Measurements from ENCODE around the gene TRPC4. TPM values are rescaled to one million over a fixed set of nuclear protein-coding genes. Genes with fewer than 3 reads are reported as not detected.

Gene TRPC4
- polyA plus RNA-seq, 3 donors: not detected

GRCh38 chr13:37667702-37668101 lies 201.9 kb downstream of the TRPC4 start:
- no peak for TF ChIP-seq CTCF (IDR thresholded peaks at IDR 0.05)
- Mint-ChIP-seq H3K9me3 (peaks cover 0 to 6% (median 0%) of the 10 kb centered on the region in 7 donors), H3K36me3 (no peaks in the 10 kb centered on the region), H3K27ac (no peak overlapping the region), H3K4me1 (no peaks in the 10 kb centered on the region), H3K27me3 (ENCODE audit: low read depth in 3 of 3) (no peaks in the 10 kb centered on the region), H3K4me3 (no peak overlapping the region)
- Histone ChIP-seq H3K27ac (ENCODE audit: low read depth in 1 of 2, low read length in 2 of 2) (no peak overlapping the region), H3K4me3 (replicated peaks in 1 of 3; ENCODE audit: low read depth in 2 of 3, low read length in 3 of 3) (no peak overlapping the region), H3K9me3 (replicated peaks in 1 of 2; ENCODE audit: control insufficient read depth in 1 of 2, insufficient read depth in 1 of 2, low read length in 2 of 2) (no peaks in the 10 kb centered on the region), H3K9ac (ENCODE audit: insufficient read depth, low read length, poor library complexity, severe bottlenecking) (no peak overlapping the region), H4K20me1 (ENCODE audit: insufficient read depth, low read length) (no peaks in the 10 kb centered on the region), H2AFZ (ENCODE audit: insufficient read depth, low read depth, low read length, poor library complexity, severe bottlenecking) (no peak overlapping the region), H3K27me3 (ENCODE audit: control insufficient read depth in 2 of 2, insufficient read depth in 2 of 2, low read length in 2 of 2) (no peaks in the 10 kb centered on the region), H3K36me3 (replicated peaks in 1 of 2; ENCODE audit: control insufficient read depth in 1 of 2, insufficient read depth in 2 of 2, low read length in 2 of 2) (no peaks in the 10 kb centered on the region), H3K4me2 (replicated peaks; ENCODE audit: extremely low read depth, low read length, poor library complexity, severe bottlenecking) (no peak overlapping the region), H3K4me1 (ENCODE audit: control insufficient read depth in 1 of 2, insufficient read depth in 2 of 2, low read length in 2 of 2) (no peaks in the 10 kb centered on the region), H3K79me2 (ENCODE audit: insufficient read depth, low read length) (no peaks in the 10 kb centered on the region)
- WGBS (ENCODE audit: insufficient coverage): no CpG with 5 or more reads among the region's 3 CpGs
- intact Hi-C loops (cut with micrococcal nuclease): no loop called here
- DNase-seq: no peak

GRCh38 chr13:37666036-37666435 lies 203.5 kb downstream of the TRPC4 start:
- H3K27me3 Mint-ChIP-seq (ENCODE audit: low read depth in 3 of 3): no peaks in the 10 kb centered on the region
- no peaks in the 10 kb centered on the region for H3K36me3 Mint-ChIP-seq
- Histone ChIP-seq H3K9ac (ENCODE audit: insufficient read depth, low read length, poor library complexity, severe bottlenecking) (no peak overlapping the region), H3K9me3 (replicated peaks in 1 of 2; ENCODE audit: control insufficient read depth in 1 of 2, insufficient read depth in 1 of 2, low read length in 2 of 2) (no peaks in the 10 kb centered on the region), H3K4me1 (ENCODE audit: control insufficient read depth in 1 of 2, insufficient read depth in 2 of 2, low read length in 2 of 2) (no peaks in the 10 kb centered on the region), H3K79me2 (ENCODE audit: insufficient read depth, low read length) (no peaks in the 10 kb centered on the region), H3K36me3 (replicated peaks in 1 of 2; ENCODE audit: control insufficient read depth in 1 of 2, insufficient read depth in 2 of 2, low read length in 2 of 2) (no peaks in the 10 kb centered on the region), H3K4me3 (replicated peaks in 1 of 3; ENCODE audit: low read depth in 2 of 3, low read length in 3 of 3) (no peak overlapping the region), H3K27me3 (ENCODE audit: control insufficient read depth in 2 of 2, insufficient read depth in 2 of 2, low read length in 2 of 2) (no peaks in the 10 kb centered on the region), H3K27ac (ENCODE audit: low read depth in 1 of 2, low read length in 2 of 2) (no peak overlapping the region), H3K4me2 (replicated peaks; ENCODE audit: extremely low read depth, low read length, poor library complexity, severe bottlenecking) (no peak overlapping the region), H4K20me1 (ENCODE audit: insufficient read depth, low read length) (no peaks in the 10 kb centered on the region), H2AFZ (ENCODE audit: insufficient read depth, low read depth, low read length, poor library complexity, severe bottlenecking) (no peak overlapping the region)
- H3K9me3 Mint-ChIP-seq: peaks cover 0 to 6% (median 0%) of the 10 kb centered on the region in 7 donors
- TF ChIP-seq CTCF (IDR thresholded peaks at IDR 0.05): no peak
- intact Hi-C loops (cut with micrococcal nuclease): no loop called here
- no peaks in the 10 kb centered on the region for H3K4me1 Mint-ChIP-seq
- no peak overlapping the region for H3K4me3 Mint-ChIP-seq
- no CpG with 5 or more reads among the region's 2 CpGs for WGBS (ENCODE audit: insufficient coverage)
- H3K27ac Mint-ChIP-seq: no peak overlapping the region
- no peak for DNase-seq

All from CD14-positive monocyte (primary cell).